Liver (tissue), 3 donors: ENCODE results near the gene DIAPH3.

Experiments used
- EGR1 ChIP-seq, 2 donors: IDR thresholded peaks; 2 replicates each; pipeline ENCODE4 v1.6.1; 2016 to 2018; ENCODE audit warnings: antibody characterized with exemption in 2 of 2, low read depth in 2 of 2
- GABPA ChIP-seq, 2 donors: IDR thresholded peaks in 1 of 2; conservative IDR thresholded peaks in 1 of 2; 2 replicates each; pipeline ENCODE4 v1.6.1; 2016; ENCODE audit warnings: antibody characterized with exemption in 2 of 2, mild to moderate bottlenecking in 1 of 2, moderate library complexity in 1 of 2
- HNF4G ChIP-seq: IDR thresholded peaks from 2 replicates; pipeline ENCODE4 v1.6.1; 2016; ENCODE audit warnings: antibody characterized with exemption
- JUND ChIP-seq, 2 donors: IDR thresholded peaks; 2 replicates each; pipeline ENCODE4 v1.6.1; 2016; ENCODE audit warnings: antibody characterized with exemption in 2 of 2
- NR2F2 ChIP-seq: IDR thresholded peaks from 2 replicates; pipeline ENCODE4 v1.6.1; 2016; ENCODE audit warnings: antibody characterized with exemption
- RAD21 ChIP-seq, 2 donors: IDR thresholded peaks; 2 replicates each; pipeline ENCODE4 v1.6.1; 2016; ENCODE audit warnings: antibody characterized with exemption in 2 of 2, mild to moderate bottlenecking in 2 of 2
- SP1 ChIP-seq: IDR thresholded peaks from 2 replicates; pipeline ENCODE4 v1.6.1; 2018; ENCODE audit warnings: antibody characterized with exemption, mild to moderate bottlenecking
- TAF1 ChIP-seq: conservative IDR thresholded peaks from 2 replicates; pipeline ENCODE4 v1.6.1; 2016; ENCODE audit warnings: antibody characterized with exemption, mild to moderate bottlenecking
- YY1 ChIP-seq: IDR thresholded peaks from 2 replicates; pipeline ENCODE4 v1.6.1; 2016; ENCODE audit warnings: antibody characterized with exemption, mild to moderate bottlenecking
- TF ChIP-seq, protein P1 (sequence below): fragments of 150-350 bp; IDR thresholded peaks from 2 replicates; pipeline ENCODE4 v1.5.1; 2017; ENCODE audit warnings: improper control_type of control experiment, low read depth, low read length; ENCODE audit not compliant: missing input control
- TF ChIP-seq, protein P2 (sequence below): IDR thresholded peaks from 2 replicates; pipeline ENCODE4 v1.6.1; 2016; ENCODE audit warnings: antibody characterized with exemption
- TF ChIP-seq, protein P3 (sequence below): IDR thresholded peaks from 2 replicates; pipeline ENCODE4 v1.6.1; 2016; ENCODE audit warnings: antibody characterized with exemption
- donor health status: healthy.
- donor health status: healthy.

DNA sequence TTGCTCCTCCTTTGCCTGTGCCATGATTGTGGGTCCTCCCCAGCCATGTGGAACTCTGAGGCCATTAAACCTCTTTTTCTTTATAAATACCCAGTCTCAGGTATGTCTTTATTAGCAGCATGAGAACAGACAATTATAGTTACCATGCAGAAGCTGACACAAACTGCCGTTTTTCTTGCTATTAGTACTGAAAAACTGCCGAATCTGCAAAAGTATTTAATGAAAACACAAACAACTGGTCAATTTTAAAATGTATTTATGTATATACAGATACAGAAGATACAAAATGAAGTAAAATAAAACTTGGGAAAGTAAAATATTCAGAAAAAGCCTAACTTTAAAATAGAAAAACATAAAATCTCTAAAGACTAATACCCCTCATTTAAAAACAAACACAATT, 206.3 kb downstream of the DIAPH3 start:
- TF ChIP-seq, protein P1, sequence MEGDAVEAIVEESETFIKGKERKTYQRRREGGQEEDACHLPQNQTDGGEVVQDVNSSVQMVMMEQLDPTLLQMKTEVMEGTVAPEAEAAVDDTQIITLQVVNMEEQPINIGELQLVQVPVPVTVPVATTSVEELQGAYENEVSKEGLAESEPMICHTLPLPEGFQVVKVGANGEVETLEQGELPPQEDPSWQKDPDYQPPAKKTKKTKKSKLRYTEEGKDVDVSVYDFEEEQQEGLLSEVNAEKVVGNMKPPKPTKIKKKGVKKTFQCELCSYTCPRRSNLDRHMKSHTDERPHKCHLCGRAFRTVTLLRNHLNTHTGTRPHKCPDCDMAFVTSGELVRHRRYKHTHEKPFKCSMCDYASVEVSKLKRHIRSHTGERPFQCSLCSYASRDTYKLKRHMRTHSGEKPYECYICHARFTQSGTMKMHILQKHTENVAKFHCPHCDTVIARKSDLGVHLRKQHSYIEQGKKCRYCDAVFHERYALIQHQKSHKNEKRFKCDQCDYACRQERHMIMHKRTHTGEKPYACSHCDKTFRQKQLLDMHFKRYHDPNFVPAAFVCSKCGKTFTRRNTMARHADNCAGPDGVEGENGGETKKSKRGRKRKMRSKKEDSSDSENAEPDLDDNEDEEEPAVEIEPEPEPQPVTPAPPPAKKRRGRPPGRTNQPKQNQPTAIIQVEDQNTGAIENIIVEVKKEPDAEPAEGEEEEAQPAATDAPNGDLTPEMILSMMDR: no peak
- TF ChIP-seq TAF1 (no peak), YY1 (no peak), GABPA (IDR thresholded peaks at IDR 0.05 in 1 of 2, conservative IDR thresholded peaks at IDR 0.05 in 1 of 2) (no peak), EGR1 (IDR thresholded peaks at IDR 0.05; ENCODE audit: low read depth in 2 of 2) (no peak), NR2F2 (no peak), RAD21 (IDR thresholded peaks at IDR 0.05) (no peak), JUND (IDR thresholded peaks at IDR 0.05) (no peak), HNF4G (no peak), SP1 (no peak)
- TF ChIP-seq, protein P2, sequence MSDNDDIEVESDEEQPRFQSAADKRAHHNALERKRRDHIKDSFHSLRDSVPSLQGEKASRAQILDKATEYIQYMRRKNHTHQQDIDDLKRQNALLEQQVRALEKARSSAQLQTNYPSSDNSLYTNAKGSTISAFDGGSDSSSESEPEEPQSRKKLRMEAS: no peak
- TF ChIP-seq, protein P3, sequence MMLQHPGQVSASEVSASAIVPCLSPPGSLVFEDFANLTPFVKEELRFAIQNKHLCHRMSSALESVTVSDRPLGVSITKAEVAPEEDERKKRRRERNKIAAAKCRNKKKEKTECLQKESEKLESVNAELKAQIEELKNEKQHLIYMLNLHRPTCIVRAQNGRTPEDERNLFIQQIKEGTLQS: no peak
